GM18517 (cell line): ENCODE measurements around the gene SH3TC2.

ENCODE experiments used
- ATAC-seq: cut with Tn5 transposase; IDR thresholded peaks from one replicate; pipeline ENCODE4 v1.9.1; 2021; ENCODE audit warnings: mild to moderate bottlenecking, moderate library complexity; ENCODE audit not compliant: unreplicated experiment

SH3TC2 gene

GRCh38 chr5:149002761-149003689 lies 59.8 kb downstream of the SH3TC2 start:
- ATAC-seq: no peak

- ATAC-seq: no peak
Measured at GRCh38 chr5:149002053-149002452, 60.8 kb downstream of the SH3TC2 start.

GRCh38 chr5:149001162-149001561 lies 61.7 kb downstream of the SH3TC2 start:
- ATAC-seq: no peak

GRCh38 chr5:148999741-149000140 lies 63.1 kb downstream of the SH3TC2 start:
- no peak for ATAC-seq

GRCh38 chr5:148998174-148998797 lies 64.6 kb downstream of the SH3TC2 start:
- peak; percentile 72 for ATAC-seq

GRCh38 chr5:148996270-148996669 lies 66.6 kb downstream of the SH3TC2 start:
- no peak for ATAC-seq

- ATAC-seq: no peak
Measured at GRCh38 chr5:148995791-148996190, 67.1 kb downstream of the SH3TC2 start.

- ATAC-seq: no peak
Measured at GRCh38 chr5:148993283-148993936, 69.5 kb downstream of the SH3TC2 start.

GRCh38 chr5:148992265-148992664 lies 70.6 kb downstream of the SH3TC2 start:
- ATAC-seq: no peak

- no peak for ATAC-seq
Measured at GRCh38 chr5:148991566-148991965, 71.3 kb downstream of the SH3TC2 start.

GRCh38 chr5:148990817-148991216 lies 72.0 kb downstream of the SH3TC2 start:
- no peak for ATAC-seq

GRCh38 chr5:148989567-148989966 lies 73.3 kb downstream of the SH3TC2 start:
- no peak for ATAC-seq

- no peak for ATAC-seq
Measured at GRCh38 chr5:148988328-148988727, 74.5 kb downstream of the SH3TC2 start.

GRCh38 chr5:148986636-148987035 lies 76.2 kb downstream of the SH3TC2 start:
- no peak for ATAC-seq

GRCh38 chr5:148984345-148984744 lies 78.5 kb downstream of the SH3TC2 start:
- no peak for ATAC-seq

- ATAC-seq: no peak
Measured at GRCh38 chr5:148981353-148981752, 81.5 kb downstream of the SH3TC2 start.

- no peak for ATAC-seq
Measured at GRCh38 chr5:148980731-148981130, 82.1 kb downstream of the SH3TC2 start.

GRCh38 chr5:148979083-148979723 lies 83.7 kb downstream of the SH3TC2 start:
- ATAC-seq: no peak

- no peak for ATAC-seq
Measured at GRCh38 chr5:148978370-148979082, 84.3 kb downstream of the SH3TC2 start.

- no peak for ATAC-seq
Measured at GRCh38 chr5:148976569-148977381, 86.1 kb downstream of the SH3TC2 start.
